Esophagus squamous epithelium (tissue), 5 donors: Measurements from ENCODE around the gene VRK2. TPM values are rescaled to one million over a fixed set of nuclear protein-coding genes. Genes with fewer than 3 reads are reported as not detected.
"Not testable (repeated sequence)": the region's sequence is repeated elsewhere in the genome, so short reads cannot be mapped to it uniquely, and the experiment has no call there.

Source experiments
- DNase-seq: peaks from one replicate; lab custom pipeline; 2025; lab: John Stamatoyannopoulos, UW
- H3K27ac ChIP-seq, 4 donors: fragments of 200-600 bp; sonication (generic); one replicate each; pipeline ENCODE4 v1.5.1; 2016 to 2019; ENCODE audit warnings: mild to moderate bottlenecking in 1 of 4
- H3K27me3 ChIP-seq, 4 donors: fragments of 200-600 bp; sonication (generic); 1 replicate in 3 of 4; 2 replicates in 1 of 4; pipeline versions ENCODE4 v1.5.1 to v1.6.0; 2017 to 2021; ENCODE audit warnings: antibody characterized with exemption in 1 of 4
- H3K36me3 ChIP-seq, 3 donors: fragments of 200-600 bp; sonication (generic); one replicate each; pipeline ENCODE4 v1.5.1; 2016 to 2019
- H3K4me1 ChIP-seq, 3 donors: fragments of 200-600 bp; sonication (generic); one replicate each; pipeline ENCODE4 v1.5.1; 2017 to 2019
- H3K4me3 ChIP-seq, 4 donors: fragments of 200-600 bp; sonication (generic); 1 replicate in 3 of 4; 2 replicates in 1 of 4; pipeline ENCODE4 v1.5.1; 2016 to 2019; ENCODE audit warnings: mild to moderate bottlenecking in 2 of 4, moderate library complexity in 1 of 4
- H3K9me3 ChIP-seq, 3 donors: fragments of 200-600 bp; sonication (generic); one replicate each; pipeline ENCODE4 v1.5.1; 2016 to 2019
- POLR2A ChIP-seq, 4 donors: fragments of 450-650 bp; IDR thresholded peaks; one replicate each; pipeline ENCODE4 v1.6.1; 2017; ENCODE audit warnings: antibody characterized with exemption in 4 of 4, mild to moderate bottlenecking in 4 of 4, moderate library complexity in 3 of 4
- WGBS, 2 donors: methylation state at CpG; one replicate each; pipeline ENCODE4 v1.1.5; 2018; 5-methylcytosine and 5-hydroxymethylcytosine counted together
- intact Hi-C: fragments of 100-400 bp; cut with DNase I; formaldehyde crosslinking; loops from one replicate; pipeline ENCODE4 v1.15.0; 2022
- total RNA-seq, 4 donors: library from RNA; depleted of rRNA; stranded (reverse); fragments of >200 nt; gene quantifications; one replicate each; pipeline ENCODE4 v1.1.0, GENCODE V29; 2016
- TF ChIP-seq, protein P1 (sequence below), 6 experiments: fragments of 450-650 bp in 4 of 6; fragments of 200-600 bp in 2 of 6; sonication (generic) in 2 of 6; IDR thresholded peaks; one replicate each; pipeline ENCODE4 v1.5.1; 2016 to 2019; ENCODE audit warnings: antibody characterized with exemption in 6 of 6, mild to moderate bottlenecking in 4 of 6, moderate library complexity in 4 of 6
- donor health status: DM: yes; HTN: yes; CAD: no.

The VRK2 gene
- total RNA-seq, 4 donors from 2014 or later = 17.9 to 33.6 (median 25.7) TPM

DNA sequence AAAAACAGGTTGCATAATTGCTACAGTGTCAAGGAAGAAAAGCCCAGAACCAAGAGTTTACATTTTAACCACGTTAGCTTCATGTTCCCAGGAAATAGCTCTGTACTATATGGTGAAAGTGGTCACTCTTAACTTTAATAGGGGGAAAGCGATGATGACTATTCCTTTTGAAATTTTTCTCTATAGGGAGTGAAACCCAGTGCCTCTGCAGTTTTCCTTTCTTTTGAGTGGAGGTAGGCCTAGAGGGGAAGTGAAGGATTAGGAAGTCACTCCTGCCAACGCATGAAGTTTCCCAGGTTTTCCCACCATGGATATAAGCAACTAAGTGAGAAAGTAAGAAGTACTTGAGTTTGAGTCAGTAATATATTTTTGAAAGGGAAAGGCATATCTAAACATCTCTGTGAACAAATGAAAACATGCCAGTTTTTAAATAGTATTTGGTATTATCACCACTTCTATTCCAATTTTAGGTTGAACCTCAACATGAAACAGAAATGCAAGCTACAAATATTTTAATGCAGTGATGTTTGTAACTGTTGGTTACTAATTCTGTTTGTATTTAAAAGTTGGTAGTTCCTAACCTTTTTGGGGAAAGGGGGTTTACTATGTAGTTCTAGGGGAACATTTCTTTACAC is 91.9 kb downstream of the VRK2 start:
- intact Hi-C loops = no loop called here
- DNase-seq = no peak
- Histone ChIP-seq H3K27me3 (no peaks in the 10 kb centered on the region), H3K4me3 (no peak overlapping the region), H3K9me3 (no peaks in the 10 kb centered on the region), H3K4me1 (peaks cover 0 to 3% (median 0%) of the 10 kb centered on the region in 3 donors), H3K36me3 (peaks cover 0 to 53% (median 0%) of the 10 kb centered on the region in 3 donors), H3K27ac (no peak overlapping the region)
- TF ChIP-seq, protein P1, sequence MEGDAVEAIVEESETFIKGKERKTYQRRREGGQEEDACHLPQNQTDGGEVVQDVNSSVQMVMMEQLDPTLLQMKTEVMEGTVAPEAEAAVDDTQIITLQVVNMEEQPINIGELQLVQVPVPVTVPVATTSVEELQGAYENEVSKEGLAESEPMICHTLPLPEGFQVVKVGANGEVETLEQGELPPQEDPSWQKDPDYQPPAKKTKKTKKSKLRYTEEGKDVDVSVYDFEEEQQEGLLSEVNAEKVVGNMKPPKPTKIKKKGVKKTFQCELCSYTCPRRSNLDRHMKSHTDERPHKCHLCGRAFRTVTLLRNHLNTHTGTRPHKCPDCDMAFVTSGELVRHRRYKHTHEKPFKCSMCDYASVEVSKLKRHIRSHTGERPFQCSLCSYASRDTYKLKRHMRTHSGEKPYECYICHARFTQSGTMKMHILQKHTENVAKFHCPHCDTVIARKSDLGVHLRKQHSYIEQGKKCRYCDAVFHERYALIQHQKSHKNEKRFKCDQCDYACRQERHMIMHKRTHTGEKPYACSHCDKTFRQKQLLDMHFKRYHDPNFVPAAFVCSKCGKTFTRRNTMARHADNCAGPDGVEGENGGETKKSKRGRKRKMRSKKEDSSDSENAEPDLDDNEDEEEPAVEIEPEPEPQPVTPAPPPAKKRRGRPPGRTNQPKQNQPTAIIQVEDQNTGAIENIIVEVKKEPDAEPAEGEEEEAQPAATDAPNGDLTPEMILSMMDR (IDR thresholded peaks at IDR 0.05) = no peak
- TF ChIP-seq POLR2A (IDR thresholded peaks at IDR 0.05) = no peak
- WGBS, 2 donors = 93 to 95% methylated on average over 3 of the region's 3 CpGs

DNA sequence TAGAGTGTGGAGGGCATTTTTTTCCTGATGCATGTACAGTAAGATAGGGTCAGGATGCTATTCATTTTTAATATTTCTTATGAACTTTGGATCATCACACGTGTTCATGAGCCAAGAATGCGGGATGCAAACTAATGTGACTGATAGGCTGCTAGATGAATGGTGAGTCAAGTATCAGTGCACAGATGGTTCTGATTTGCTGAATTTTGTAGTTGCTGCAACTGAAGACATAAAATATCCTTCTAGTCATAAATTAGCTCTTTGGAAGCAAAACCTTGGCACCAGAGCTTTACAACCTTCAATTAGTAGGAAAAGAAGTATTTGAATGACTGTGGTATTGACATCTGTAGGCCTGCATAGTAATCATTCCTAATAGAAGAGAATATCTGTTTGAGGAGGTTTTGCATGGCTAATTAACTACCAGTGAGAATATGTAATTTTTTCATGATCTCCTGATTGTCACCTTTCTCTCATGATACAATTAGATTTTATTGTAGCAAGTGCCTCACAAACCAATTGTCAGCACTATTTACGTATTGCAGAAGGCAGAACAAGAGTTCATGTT is 94.0 kb downstream of the VRK2 start:
- Histone ChIP-seq H3K4me3 (no peak overlapping the region), H3K27ac (no peak overlapping the region), H3K36me3 (peaks cover 0 to 50% (median 0%) of the 10 kb centered on the region in 3 donors), H3K9me3 (no peaks in the 10 kb centered on the region), H3K4me1 (peaks cover 0 to 3% (median 0%) of the 10 kb centered on the region in 3 donors), H3K27me3 (no peaks in the 10 kb centered on the region)
- intact Hi-C loops = no loop called here
- 83 to 92% methylated on average over 3 of the region's 3 CpGs for WGBS, 2 donors
- TF ChIP-seq POLR2A (IDR thresholded peaks at IDR 0.05) = no peak
- TF ChIP-seq, protein P1 (IDR thresholded peaks at IDR 0.05) = no peak
- no peak for DNase-seq

DNA sequence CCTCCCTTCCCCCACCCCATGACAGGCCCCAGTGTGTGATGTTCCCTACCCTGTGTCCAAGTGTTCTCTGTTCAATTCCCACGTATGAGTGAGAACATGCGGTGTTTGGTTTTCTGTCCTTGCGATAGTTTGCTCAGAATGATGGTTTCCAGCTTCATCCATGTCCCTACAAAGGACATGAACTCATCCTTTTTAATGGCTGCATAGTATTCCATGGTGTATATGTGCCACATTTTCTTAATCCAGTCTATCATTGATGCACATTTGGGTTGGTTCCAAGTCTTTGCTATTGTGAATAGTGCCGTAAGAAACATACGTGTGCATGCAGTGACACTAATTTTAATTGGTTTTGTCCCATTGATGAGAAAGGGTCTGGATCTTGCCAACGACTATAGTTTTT is 99.2 kb downstream of the VRK2 start:
- H3K4me1 ChIP-seq, H3K27ac ChIP-seq, DNase-seq, H3K4me3 ChIP-seq, intact Hi-C loops, H3K27me3 ChIP-seq, H3K9me3 ChIP-seq: not testable (repeated sequence)
- peaks cover 0 to 57% (median 0%) of the 10 kb centered on the region in 3 donors for H3K36me3 ChIP-seq
- 89 to 93% methylated on average over 6 of the region's 6 CpGs for WGBS, 2 donors

DNA sequence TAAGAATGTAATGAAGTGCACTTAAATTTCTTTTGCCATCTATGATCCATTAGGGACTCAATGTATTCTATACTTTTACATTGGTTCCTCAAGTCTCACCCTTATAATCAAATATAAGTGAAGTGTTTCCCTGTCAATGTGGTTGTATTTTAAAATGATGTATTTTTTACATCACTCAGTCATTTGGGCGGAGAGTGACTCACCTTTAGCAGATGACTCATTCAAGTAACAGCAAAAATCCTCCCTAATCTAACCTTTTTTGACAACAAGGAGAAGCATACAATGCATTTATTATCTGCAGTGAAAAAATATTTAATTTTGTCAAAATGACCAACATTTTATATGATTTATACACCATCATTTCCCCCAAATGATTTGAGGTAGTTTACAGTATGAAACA is 100.1 kb downstream of the VRK2 start:
- TF ChIP-seq POLR2A (IDR thresholded peaks at IDR 0.05) = no peak
- TF ChIP-seq, protein P1 (IDR thresholded peaks at IDR 0.05) = no peak
- WGBS, 2 donors = 38 to 43% methylated on average over 1 of the region's 1 CpG
- H3K36me3 ChIP-seq = peaks cover 0 to 50% (median 0%) of the 10 kb centered on the region in 3 donors
- no peak overlapping the region for H3K27ac ChIP-seq
- DNase-seq = no peak
- H3K9me3 ChIP-seq = no peaks in the 10 kb centered on the region
- H3K27me3 ChIP-seq = no peaks in the 10 kb centered on the region
- no peaks in the 10 kb centered on the region for H3K4me1 ChIP-seq
- H3K4me3 ChIP-seq = no peak overlapping the region
- intact Hi-C loops = no loop called here

DNA sequence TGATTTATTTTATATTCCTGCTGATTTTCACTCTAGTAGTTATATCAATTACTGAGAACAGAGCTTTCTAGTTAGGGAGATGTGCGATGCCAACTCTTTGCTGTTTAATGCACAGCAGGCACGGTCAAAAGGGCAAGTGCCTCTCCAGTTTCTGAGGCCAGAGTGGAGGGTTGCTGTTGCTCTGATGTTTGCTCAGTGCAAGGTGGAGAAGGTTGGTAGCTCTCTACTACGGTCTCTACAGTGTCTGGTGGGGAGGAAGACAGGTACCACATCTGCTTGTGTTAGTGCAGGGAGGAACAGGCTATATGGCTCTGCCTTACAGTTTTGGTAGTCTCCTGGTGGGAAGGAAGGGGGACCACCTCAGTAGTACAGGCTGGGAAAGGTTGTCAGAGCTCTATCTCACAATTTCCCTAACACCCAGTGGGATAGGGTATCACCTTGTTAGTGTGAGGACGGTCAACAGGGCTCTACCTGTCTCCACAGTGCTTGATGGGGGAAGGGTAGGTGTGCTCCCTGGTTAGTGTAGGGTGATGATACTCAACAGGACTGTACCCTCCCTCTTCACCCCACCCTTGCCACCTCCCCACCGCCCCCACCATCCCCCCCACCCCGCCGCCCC is 108.7 kb downstream of the VRK2 start:
- DNase-seq = no peak
- Histone ChIP-seq H3K4me1 (no peaks in the 10 kb centered on the region), H3K27ac (no peak overlapping the region), H3K4me3 (no peak overlapping the region), H3K36me3 (peaks cover 0 to 49% (median 0%) of the 10 kb centered on the region in 3 donors), H3K27me3 (no peaks in the 10 kb centered on the region), H3K9me3 (no peaks in the 10 kb centered on the region)
- TF ChIP-seq, protein P1 (IDR thresholded peaks at IDR 0.05) = no peak
- no peak for TF ChIP-seq POLR2A (IDR thresholded peaks at IDR 0.05)
- intact Hi-C loops = no loop called here
- WGBS, 2 donors = 84 to 91% methylated on average over 2 to 5 of the region's 7 CpGs
